Activated CD4-positive, CD25-positive, alpha-beta regulatory T cell treated with anti-CD3 and anti-CD28 coated beads, Interleukin-2, amount 50 U/mL, for 16 hours (primary cell): Measurements from ENCODE around the gene ARHGAP28.

Source experiments
- DNase-seq: peaks from one replicate; pipeline ENCODE4 v3.0.0-alpha.2; 2020; ENCODE audit warnings: low read depth, low spot score

The ARHGAP28 gene, protein sequence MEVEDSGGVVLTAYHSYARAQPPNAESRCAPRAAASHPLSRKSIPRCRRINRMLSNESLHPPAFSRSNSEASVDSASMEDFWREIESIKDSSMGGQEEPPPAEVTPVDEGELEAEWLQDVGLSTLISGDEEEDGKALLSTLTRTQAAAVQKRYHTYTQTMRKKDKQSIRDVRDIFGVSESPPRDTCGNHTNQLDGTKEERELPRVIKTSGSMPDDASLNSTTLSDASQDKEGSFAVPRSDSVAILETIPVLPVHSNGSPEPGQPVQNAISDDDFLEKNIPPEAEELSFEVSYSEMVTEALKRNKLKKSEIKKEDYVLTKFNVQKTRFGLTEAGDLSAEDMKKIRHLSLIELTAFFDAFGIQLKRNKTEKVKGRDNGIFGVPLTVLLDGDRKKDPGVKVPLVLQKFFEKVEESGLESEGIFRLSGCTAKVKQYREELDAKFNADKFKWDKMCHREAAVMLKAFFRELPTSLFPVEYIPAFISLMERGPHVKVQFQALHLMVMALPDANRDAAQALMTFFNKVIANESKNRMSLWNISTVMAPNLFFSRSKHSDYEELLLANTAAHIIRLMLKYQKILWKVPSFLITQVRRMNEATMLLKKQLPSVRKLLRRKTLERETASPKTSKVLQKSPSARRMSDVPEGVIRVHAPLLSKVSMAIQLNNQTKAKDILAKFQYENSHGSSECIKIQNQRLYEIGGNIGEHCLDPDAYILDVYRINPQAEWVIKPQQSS

DNA sequence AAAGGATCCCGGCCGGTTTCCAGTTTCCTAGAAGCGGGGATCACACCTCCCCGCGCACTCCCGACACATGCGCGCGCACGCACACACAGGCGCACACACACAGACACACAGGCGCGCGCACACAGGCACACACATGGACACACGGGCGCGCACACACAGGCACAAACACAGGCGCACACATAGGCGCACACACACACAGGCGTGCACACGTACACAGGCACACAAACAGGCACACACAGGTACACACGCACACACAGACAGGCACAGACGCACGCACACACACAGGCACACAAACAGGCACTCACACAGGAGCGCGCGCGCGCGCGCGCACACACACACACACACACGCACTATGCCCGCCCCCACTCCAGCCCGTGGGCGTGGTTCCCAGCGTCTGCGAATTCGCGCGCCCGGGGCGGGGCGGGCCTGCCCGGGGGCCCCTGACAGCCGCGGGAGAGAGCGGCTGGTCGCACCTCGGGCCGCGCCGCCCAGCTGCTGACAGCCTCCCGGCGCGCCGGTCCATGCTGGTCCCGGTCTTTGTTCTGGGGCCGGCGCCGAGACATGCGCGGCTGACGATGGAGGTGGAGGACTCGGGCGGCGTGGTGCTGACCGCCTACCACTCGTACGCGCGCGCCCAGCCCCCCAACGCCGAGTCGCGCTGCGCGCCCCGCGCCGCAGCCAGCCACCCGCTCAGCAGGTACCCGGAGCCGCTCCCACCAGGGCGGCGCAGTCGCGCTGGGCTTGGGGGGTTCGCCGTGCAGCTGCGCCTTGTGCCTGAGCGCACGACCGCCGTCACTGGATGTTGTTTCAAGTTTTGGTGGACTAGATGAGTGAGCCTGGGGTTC lies at the start of gene ARHGAP28:
Gene ARHGAP28 (plus strand): TSS at position 470 of the 845 bp plus-strand sequence. CDS start 106 bp downstream, at position 576.
- DNase-seq: no peak

DNA sequence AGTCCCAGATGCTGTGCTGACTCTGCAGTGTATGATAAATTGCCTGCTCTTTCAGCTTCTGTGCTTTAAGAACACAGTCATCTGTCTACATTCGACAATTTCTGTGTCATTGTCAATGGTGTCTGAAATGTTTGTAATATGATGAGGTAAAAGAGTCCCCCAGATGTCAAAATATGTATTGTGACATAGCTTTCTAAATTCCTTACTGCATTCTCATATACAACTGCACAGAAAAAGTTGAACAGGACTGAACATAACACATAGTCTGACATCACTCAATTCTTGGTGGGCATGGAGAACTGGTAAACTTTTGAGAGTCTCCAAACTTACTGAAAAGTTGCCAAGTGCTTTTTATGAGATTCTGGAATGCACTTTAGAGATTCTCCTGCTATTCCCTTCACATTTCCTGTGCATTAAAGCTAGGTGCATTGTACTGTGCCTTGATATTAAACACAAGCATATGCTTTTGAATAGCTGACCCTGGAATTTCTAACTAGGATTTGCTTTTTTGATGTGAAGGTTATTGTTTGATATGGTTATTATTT lies 48.1 kb upstream of the ARHGAP28 start:
- no peak for DNase-seq

DNA sequence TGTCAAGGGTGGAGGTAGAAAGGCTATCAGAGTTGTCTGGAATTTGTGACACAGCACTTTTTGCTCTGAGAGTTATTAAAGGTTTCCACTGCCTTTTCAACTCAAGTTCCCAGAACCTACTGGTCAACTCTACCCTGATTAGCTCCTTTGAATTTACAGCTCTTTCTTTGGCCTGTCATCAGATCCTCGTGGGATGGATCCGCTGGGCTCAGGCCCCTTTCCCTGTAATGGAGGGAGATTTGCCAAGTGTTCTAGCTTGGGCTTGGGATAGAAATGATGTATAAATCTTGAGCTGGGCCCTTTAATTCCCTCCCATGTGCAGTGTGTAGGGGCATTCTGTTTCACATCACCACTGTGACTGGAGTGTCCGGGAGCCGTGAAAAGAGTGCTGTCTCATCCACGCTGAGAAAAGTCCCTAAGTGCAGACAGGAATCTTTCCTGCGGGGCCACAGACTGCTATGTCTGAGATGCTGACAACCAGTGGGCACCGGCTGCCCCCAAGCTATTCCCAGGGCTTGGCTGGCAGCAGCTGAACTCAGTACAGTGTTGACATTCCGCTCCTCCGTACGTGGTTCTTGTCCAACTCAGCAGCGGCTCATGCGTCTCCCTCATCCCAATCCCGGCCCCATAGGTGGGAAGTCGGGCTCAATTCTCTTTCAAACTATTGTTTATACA lies 46.9 kb upstream of the ARHGAP28 start:
- DNase-seq: no peak

DNA sequence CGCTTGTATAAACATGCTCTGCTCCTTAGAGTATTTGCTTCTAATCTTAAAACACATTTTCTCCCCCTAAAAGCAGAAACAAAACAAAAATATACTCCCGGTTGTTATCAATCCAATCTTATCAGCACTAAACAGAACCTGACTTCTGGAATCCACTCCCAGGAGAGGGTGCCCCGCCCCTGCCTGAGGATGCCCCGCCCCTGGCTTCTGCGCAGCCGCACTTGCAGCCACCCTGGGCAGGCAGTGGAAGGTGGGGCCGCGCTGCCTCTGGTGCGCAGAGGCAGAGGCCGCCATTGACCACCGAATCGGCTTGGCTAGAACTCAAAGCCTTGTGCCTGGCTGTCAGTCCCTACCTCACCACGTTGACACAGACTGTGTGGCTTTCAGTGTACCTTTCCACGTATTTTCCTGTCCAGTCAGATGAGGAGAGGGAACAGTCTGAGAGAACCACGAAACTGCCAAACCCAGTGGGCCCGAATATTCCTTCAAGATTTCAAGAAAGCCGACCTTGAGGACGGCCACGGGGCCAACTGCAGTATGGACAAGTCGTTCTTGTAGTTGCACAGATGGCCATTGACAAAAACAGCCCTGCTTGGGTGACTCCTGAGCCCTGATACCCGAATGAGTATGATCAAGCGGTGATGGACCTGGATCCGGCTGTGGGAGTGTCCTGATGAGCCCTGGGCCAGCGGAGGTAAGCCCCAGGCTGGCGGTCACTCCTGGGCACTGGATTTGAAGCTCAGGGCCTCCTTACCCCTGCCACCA lies 46.2 kb upstream of the ARHGAP28 start:
- no peak for DNase-seq

DNA sequence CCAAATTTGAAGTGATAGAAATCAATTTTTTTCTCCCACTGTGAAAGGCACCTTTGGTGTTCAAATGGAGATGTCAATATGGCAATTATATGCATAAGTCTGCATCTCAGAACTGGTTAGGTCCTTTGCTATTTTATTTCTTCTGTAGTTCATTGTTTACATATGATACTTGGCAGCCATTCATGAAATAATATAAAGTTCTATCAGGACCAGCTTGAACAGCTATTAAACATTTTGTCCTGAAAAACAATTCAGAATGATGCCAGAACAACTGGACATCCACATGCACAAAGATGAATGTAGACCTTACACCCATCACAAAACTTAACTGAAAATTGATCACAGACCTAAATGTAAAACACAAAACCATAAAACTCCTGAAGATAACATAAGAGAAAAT lies 41.8 kb upstream of the ARHGAP28 start:
- DNase-seq: no peak

DNA sequence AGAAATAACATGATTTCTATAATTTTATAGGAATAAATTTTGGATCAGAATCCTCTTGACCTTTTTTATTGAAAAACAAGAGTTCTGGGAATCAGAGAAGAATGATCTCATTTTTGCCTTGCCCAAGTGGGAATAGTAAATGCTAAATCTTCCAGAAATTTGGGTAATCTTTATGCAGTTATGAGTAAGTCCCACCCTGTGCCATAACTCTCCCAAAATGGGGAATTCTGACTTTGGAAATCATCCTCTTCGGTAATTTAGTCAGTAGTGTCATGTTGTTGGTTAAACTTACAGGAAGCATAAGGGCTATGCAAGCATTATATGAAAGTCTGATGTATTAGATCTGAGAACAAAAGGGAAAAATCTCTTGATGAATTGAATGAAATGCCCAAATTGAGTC lies 20.6 kb upstream of the ARHGAP28 start:
- DNase-seq: no peak

DNA sequence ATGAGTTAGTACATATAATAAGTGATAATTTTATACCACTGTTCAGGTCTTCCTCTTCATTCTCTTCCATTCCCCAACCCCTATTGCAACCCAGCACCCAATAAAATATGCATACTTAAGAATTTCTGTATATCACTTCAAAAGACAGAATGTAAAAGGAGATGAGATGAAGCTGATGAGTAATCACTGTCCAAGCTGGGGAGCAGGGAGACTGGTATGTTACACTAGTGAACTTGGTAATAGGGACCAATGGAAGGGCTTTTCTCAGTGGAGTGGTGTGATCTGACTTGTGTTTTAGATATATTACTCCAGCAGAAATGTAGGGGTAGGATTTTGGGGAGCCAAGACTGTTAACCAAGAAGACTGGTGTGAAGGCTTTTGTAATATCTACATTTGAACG lies 18.0 kb upstream of the ARHGAP28 start:
- DNase-seq: no peak

DNA sequence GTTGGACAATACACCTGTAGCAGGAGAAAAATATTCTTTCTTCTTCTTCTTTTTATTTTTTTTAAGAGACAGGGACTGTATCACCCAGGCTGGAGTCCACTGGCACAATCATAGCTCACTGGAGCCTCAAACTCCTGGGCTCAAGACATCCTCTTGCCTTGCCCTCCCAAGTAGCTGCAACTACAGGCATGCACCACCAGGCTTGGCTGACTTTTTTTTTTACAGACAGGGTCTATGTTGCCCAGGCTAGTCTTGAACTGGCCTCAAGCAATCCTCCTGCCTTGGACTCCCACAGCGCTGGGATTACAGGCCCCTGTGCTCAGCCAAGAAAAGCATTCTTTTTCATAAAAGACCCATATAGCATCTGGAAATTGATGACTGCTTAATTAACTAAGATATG lies 17.1 kb upstream of the ARHGAP28 start:
- no peak for DNase-seq

DNA sequence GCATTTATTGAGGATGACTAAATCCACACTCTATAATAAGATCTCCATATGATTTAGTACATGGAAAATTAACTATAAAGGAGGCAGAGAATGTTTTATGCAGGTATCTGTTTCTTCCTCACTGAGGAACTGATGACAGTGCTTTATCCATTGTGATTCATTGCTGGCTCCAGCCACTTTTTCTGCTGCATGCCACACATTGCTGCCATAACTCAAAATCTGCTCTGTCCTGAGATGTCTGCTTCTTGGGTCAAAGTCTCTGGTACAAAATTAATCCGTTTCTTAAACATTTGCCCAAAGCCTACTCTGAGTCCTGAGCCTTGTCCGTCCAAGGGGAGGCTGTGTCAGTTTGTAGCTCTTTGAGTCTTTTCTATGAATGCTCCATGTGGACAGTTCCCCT lies 15.5 kb upstream of the ARHGAP28 start:
- no peak for DNase-seq

DNA sequence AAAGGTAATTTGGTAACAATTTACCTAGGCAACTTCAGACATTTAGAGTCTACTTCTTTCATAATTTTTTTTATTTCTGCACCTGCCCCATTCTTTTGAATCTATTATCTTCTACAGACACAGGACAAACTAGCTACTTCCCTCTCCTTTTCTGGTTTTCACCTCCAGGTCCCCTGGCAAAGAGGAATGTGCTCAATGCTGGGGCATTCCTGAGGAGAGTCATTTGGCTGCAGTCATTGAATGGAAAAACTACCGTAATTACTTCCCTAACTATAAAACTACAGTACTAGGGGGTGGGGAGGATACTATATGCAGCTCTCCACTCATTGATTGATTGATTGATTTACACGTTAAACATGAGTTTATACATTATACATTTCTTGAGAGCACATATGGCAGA lies 11.2 kb upstream of the ARHGAP28 start:
- DNase-seq: no peak

DNA sequence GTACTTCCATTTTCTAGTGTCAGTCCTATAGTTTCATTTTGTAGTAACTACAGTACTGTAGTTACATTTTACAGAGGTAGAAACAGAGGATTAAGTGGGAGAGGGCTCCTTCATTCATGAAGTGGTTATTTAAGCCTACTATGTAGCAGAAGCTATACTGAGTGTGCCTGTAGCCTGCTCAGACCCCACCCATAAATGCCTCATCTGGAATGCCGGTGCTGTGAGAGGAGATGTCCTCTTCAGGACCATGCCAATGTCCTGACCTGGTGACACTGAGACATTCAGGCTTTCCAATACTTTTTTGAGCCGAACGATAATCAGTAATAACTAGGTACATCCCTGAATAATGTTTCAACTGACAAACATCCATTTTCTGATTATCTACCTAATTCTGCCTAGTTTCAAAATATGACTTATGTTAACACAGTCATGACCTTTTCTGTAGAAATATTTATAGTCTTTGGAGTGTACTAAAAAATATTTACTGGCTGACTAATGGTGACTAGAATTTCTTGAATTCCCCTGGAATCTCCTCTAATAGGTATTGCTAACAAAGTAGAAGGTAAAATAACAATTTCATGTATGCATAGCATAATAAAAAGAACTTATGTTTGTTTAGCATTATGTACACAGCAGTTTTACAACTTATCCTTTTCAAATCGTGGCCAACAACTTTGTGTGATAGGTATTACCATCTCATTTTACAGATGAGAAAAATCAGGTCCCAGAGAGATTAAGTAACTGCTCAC lies 10.2 kb upstream of the ARHGAP28 start:
- DNase-seq: no peak

DNA sequence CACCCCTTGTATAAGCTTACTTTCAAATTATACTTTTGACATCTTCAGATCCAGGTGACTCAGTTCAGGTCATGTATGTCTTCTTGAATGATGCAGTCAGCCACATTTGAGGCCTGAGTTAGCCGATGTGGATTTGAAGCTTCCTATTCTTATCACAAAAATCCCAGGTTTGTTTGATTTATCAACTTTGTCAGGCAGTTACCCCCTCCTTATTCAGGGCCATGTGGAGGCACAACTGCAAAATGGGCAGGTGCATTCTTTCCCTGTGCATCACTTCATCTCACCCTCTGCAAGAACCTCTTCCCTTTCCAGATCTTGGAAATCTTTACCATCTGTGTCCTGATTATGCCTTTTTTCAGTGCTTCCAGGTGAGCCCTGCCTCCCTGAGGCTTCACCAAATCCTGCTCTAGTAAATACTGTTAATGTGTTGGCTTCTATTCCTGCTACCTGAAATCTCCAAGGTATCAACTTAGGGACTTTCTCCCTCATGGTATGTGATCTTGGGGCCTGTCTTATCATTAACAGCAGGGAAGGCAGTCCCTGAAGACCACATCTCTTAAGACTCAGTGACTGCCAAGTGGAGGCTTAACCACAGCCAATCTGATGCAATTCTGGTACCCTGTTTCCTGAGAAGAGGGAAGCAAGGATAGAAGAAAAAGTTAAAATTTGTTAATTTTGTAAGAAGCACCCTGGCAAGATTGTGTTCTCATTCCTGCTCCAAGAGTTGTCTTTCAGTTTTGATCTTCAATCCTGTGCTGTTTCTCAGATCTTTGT lies 9.4 kb upstream of the ARHGAP28 start:
- DNase-seq: no peak

DNA sequence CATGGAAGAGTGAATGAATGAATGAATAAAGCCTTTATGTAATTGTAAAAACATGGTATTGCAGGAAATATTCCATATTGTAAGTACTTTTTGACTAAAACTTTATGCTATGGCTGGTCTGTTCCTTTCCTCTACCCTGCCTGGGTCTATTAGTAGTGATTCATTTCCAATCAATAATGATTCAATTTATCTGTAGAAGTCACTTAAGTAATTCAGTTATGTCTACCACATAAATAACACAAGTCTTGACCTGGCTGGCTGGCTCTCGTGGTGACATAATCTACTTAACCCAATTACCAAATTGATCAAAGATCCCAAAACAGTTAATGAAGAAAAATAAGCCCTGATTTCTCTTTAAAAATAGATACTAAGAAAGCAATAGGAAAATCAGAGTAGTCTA lies 7.8 kb upstream of the ARHGAP28 start:
- no peak for DNase-seq

DNA sequence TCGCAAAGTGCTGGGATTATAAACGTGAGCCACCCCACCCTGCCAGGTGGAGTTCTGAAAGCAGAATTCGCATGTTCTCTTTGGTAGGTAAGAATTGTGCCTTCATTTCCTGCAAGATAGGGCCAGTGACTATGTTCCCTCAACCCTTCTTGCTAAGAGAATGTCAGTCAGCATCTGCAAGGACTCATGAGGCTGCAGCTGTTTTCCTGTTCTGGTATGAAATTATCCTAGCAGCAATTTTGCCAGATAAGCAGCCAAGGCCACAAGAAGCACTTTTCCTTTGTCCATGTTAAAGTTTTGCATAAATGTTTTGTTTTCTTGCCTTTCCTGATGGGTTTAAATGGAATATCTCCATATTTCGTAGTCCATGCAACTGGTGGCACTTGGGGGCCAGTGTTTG lies 6.8 kb upstream of the ARHGAP28 start:
- no peak for DNase-seq

DNA sequence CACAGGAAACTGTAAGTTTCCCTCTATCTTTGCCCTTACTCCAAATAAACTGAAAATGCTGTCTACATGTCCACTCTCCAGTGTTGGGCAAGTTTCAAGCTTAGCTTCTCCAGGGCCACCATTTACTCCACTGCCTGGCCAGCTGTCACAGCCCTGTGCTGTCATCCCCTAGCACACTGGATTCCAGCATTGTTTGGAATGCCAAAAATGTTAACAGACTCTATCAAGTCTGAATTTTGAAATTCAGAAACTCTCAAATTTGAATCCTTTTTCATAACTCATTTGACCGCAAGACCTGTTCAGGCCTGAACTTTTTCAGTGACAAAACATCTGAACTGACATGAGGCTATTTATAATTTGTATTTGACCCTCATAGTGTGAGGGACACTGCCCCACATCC lies 5.2 kb upstream of the ARHGAP28 start:
- DNase-seq: no peak

DNA sequence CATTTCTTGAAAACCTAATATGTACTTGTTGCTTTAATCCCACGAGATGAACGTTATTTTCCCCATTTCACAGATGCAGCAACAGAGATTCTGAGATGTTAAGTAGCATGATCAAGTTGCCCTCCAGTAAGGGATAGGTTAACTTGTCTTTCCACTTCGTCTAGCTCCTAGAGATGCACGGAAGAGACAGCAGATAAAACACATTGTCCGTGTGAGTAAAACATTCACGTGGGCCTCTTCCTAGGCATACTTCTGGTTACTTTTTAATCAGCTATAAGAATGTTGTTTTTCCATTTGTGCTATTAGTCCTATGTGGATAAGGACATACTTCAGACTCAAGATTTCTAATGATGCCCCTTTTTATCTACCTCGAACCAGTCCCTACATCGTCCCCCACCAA lies 1.2 kb upstream of the ARHGAP28 start:
- DNase-seq: no peak

DNA sequence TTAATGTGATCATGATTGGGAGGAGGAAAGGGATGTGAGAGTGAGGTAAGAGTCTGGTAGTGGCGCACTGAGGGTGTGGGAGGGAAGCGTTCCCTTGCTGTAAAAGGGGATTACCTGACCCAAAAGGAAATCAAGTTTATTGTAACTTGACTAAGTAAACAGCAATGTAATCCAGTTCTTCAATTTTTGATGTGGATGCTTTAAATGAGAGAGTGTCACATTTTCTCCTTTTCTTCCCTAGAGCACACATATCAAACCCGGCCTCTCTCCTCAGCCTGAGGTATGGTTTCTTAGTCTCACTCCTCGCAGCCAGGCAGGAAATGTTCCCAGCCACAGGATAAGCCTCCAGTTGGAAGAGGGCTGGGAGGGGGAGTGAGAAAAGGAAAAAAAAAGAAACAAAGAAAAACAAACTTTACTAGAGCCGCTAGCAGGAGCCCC lies 688 bp upstream of the ARHGAP28 start:
- DNase-seq: no peak

DNA sequence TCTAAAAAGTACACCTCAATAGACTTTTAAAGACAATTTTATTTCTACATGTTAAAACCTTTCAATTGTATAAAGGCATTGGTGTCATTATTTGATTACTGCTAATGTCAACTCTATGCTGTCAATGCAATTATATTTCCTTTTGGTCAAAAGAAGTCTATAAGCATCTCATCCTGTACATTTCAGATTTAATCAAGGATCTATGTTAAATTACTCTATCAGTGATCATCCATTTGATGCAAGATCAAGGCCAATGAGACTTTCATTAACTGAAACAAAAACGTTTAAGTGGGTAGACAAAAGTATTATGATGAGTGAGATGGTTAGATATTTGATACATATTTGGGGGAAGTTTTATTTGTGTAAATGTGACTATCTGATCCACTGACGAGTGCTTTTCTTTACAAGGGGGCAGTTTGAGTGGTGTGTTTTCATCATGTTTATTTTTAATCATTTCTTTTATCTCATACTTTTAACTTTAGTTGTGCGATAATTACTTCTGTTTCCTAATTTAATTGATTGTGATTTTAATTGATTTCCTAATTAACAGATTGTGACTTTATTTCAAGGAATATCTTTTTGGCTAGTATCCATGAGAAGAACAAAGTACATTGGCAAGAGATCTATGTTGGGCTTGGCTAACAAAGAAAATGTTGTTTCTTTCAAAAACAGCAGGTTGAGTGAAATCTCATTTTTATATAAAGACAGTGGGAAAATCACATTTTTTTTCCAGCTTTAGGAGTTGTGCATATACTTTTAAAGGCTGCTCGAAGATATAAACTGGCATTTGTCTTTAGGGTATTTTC lies 1.1 kb downstream of the ARHGAP28 start:
- no peak for DNase-seq
